NCI-H128 (cell line): Measurements from ENCODE around the gene SLC4A2.
"Not testable (repeated sequence)": the region's sequence is repeated elsewhere in the genome, so short reads cannot be mapped to it uniquely, and the experiment has no call there.

Experiments
- DNase-seq: peaks from one replicate; lab custom pipeline; 2025; ENCODE audit not compliant: unreplicated experiment; lab: John Stamatoyannopoulos, UW

The SLC4A2 gene

DNA sequence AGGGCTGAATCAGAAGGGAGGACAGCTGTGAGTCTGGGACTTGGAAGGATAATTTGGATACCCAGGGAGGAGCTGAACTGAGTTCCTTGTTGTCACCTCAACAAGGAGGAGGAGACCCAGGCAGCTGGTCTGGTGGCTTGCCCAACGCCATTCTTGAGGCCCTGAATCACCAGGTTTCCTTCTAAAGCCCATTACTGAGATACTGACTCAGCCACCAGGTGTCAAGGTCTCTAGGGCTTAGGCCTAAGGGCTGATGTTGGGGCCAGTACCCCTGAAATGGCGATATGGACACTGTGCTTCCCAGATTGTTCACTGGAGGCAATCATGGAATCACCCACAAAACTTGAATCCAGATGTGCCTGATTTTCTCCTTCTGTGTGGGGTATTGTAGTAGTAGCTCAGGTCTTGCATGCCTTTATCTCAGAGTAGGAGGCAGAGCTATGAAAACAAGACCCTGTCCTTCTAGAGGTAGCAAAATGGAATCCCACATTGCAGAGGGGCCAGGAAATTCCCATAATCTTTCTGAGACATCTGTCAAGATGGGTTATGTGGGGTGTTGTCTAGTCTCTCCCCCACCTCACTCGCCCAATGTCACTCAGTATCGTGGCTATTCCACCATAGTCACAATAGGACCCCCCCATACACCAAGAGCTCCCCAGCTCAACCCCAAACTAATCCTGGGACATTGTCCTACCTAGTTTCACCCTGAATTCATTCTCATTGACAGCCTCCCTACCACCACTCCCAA, 33.3 kb upstream of the SLC4A2 start:
- no peak for DNase-seq

DNA sequence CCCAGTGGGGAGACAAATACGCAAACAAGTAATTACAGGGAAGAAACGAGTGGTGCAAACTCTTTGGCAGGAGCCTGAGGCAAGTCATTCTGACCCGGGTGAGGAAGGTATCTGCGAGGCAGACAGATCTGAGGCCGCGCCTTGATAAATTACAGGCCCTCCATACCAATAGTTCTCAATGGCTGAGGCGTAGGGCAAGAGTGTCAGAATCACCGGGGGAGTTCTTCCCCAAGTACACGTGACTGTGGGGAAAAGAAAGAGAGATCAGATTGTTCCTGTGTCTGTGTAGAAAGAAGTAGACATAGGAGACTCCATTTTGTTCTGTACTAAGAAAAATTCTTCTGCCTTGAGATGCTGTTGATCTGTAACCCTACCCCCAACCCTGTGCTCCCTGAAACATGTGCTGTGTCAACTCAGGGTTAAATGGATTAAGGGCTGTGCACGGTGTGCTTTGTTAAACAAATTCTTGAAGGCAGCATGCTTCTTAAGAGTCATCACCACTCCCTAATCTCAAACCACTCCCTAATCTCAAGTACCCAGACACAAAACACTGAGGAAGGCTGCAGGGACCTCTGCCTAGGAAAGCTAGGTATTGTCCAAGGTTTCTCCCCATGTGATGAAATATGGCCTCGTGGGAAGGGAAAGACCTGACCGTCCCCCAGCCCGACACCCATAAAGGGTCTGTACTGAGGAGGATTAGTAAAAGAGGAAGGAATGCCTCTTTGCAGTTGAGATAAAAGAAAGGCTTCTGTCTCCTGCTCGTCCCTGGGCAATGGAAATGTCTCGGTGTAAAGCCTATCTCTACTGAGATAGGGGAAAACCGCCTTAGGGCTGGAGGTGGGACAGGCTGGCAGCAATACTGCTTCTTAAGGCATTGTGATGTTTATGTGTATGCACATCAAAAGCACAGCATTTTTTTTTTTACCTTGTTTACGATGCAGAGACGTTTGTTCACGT, 32.3 kb upstream of the SLC4A2 start:
- not testable (repeated sequence) for DNase-seq

DNA sequence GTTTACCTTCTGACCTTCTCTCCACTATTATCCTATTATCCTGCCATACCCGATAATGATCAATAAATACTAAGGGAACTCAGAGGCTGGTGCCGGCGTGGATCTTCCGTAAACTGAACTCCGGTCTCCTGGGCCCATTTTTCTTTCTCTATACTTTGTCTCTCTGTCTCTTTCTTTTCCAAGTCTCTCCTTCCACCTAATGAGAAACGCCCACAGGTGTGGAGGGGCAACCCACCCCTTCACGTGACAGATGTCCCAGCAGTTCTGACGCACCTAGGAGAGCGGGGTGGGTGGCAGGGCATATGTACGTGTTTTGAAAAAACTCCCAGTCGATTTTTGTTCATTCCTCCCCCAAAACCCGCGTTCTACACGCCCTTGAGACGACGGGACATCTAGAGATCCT, 31.7 kb upstream of the SLC4A2 start:
- not testable (repeated sequence) for DNase-seq

DNA sequence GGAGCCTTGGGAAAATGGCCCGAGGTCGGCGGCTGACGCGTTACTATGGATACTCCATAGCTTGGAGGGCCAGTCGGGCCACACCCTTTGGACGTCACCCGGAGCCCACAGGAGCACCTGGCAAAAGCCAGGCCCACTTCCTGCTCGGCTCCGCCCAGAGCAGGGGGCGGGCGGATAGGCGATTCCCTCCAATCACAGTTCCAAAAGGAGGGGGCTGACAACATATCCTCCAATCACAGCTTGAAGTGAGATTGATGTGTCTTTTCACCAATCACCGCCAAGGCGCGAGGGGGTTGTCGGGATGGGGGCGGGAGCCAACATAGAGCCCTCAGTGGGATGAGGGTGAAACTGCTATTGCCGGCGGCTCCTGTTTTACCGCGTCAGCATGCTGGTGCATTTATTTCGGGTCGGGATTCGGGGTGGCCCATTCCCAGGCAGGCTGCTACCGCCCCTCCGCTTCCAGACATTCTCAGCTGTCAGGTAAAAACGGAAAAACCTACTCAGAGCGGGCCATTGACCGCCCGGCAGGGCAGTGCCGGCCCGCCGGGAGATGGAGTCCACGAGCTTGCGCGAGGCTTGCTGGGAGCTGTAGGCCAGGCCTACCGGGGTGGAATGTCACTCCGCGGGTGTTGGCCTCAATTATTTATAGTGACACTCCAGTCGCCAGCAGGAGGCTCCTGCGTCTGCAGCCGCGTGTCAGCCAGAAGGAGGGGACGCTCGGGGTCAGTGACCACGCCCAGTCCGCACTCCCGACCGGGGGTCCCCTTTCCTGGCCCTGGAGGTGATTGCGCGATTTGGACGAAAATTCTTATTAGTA, 31.1 kb upstream of the SLC4A2 start, which contains the start of gene ABCB8:
Gene ABCB8, plus strand, starts transcription at position 320 of the 817 bp plus-strand sequence. Its CDS starts 66 bp downstream, at position 386.
- peak; percentile 97 for DNase-seq

DNA sequence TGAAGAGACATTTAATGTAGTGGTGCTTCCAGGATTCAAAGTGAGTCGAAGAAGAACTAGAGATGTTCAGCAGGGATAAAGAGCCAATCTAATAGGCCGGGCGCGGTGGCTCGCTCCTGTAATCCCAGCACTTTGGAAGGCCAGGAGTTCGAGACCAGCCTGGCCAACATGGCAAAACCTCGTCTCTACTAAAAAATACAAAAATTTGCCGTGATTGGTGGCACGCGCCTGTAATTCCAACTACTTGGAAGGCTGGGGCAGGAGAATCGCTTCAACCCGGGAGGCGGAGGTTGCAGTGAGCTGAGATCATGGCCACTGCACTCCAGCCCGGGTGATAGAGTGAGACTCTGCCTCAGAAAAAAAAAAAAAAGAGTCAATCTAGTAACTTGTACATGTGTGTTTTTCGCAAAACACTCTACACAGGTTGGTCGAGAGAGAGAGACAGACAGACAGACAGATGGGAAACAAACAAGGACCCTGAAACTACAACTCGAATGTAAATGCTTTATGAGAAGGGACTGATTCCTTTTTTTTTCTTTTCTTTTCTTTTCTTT, 30.4 kb upstream of the SLC4A2 start:
- DNase-seq = no peak

DNA sequence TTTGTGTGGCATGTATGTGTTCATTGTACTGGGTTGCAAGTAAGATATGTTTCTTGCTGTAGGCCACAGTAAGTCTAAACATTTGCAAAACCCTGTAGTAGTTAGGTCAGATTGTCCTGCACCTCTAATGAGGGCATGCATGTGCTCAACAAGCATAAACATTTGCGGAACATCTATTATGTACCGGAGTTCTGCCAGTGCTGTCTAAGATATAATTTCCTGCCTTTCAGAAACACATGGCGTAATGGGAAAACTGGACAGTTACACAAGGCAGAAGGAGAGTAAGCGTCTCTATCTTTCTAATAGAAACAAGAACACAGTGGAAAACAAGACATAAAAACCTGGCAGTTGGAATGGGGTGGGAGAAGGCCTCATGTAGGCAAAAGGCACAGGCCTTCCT, 28.4 kb upstream of the SLC4A2 start:
- no peak for DNase-seq

DNA sequence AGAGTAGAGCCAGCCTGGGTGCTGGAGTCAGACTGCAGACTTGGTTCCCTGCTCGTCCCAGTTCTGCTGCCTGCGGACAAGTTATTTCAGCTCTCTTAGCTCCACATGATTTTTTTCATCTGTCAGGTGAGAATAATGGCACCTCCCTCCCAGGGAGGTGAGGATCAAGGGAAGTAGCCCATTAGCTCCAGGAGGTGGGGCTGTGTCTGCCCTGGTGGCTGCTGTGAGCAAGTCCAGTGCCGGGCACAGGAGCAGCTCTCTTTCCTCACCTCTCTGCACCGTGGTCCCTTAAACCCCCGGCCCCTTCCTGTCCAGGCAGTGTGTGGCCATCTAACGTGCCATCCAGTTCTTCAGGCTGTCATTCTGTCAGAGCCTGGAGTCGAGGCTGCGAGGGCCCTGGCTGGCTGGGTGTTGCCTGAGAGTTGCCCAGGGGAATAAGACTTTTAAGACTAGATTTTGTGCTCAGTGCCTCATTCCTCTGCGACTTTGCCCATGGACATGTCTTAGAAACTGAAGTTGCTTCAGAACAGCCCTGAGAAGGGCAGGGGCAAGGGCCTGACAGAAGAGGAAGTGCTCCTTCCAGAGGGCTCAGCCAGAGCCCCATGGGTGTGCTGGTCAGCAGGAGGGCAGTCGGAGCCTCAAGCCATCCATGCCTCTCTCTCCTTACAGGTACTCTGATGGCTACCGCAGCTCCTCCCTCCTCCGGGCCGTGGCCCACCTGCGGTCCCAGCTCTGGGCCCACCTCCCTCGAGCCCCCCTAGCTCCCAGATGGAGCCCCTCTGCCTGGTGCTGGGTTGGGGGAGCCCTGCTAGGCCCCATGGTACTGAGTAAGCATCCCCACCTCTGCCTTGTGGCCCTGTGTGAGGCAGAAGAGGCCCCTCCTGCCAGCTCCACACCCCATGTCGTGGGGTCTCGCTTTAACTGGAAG, 26.2 kb upstream of the SLC4A2 start:
- DNase-seq = no peak

DNA sequence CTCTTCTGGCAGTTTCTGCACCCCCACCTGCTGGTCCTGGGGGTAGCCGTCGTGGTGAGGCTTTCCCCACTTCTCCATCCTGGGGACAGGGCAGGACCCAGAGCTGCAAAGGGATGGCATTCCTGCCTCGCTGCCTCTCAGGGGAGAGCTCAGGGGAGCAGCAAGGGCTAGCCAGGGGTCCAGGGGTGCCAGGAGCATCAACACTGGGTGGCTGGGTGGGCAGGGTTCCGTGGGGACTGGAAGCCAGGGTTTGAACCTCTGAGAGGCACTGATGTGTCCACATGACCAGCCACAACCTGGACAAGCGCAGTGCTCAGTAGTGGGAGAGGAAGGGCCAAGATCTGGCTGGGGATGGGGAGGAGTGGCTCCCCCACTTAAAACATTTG, 25.5 kb upstream of the SLC4A2 start:
- DNase-seq = no peak

DNA sequence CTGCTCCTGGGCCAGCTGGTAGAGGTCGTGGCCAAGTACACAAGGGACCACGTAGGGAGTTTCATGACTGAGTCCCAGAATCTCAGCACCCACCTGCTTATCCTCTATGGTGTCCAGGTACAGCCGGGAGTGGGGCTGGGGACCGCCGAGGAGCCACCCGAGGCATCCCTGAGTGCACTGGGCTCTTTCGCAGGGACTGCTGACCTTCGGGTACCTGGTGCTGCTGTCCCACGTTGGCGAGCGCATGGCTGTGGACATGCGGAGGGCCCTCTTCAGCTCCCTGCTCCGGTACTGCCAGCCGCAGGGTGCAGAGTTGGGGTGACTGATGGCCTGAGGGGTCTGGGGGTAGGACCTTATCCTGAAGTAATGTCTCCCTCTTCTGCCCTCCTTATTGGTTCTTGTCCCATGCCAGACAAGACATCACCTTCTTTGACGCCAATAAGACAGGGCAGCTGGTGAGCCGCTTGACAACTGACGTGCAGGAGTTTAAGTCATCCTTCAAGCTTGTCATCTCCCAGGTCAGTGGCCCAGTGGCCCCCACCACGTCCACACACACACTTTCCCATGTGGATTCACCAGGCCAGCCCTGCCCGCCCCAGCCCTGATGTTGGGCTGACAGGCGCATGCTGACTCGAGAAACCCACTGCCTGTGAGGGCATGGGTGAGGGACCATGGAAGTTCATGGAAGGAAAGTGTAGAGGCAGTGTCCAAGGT, 24.9 kb upstream of the SLC4A2 start:
- DNase-seq = no peak

DNA sequence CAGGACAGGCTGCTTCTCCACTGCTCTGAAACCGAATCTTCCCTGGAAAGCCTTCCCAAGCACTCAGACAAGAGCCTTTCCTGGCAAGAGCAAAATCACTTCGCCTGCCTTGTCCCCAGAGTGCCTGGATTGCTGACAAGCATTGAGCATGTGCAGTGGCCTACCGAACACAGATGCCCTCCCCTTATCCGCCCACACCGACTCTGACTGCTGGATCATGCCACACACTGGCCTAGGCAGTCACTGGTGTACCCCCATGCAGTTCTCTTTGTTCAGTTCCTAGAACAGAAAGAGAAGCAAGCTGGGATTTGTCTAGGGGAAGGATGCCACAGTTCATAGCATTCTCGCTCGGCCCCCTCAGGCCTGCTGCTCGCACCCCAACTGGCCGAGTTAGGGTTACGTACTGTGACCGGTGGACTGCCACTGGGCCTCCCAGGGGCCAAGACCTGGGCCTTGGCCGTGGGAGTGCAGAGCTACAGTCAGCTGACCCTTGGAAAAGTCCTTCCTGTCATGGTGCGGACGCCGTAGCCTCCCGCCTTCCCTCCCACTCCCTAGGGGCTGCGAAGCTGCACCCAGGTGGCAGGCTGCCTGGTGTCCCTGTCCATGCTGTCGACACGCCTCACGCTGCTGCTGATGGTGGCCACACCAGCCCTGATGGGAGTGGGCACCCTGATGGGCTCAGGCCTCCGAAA, 24.2 kb upstream of the SLC4A2 start:
- DNase-seq = no peak

DNA sequence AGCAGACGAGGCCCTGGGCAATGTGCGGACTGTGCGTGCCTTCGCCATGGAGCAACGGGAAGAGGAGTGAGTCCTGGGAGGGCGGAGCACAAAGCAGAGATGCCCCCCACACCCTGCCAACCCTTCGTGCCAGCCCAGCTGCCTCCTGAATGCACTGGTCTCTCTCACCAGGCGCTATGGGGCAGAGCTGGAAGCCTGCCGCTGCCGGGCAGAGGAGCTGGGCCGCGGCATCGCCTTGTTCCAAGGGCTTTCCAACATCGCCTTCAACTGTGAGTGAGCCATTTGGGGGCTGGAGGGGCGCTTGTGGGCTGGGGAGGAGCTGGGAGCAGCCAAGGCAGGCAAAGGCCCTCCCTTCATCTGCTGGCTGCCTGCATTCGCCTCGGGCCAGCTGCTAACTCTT, 23.5 kb upstream of the SLC4A2 start:
- DNase-seq = no peak

DNA sequence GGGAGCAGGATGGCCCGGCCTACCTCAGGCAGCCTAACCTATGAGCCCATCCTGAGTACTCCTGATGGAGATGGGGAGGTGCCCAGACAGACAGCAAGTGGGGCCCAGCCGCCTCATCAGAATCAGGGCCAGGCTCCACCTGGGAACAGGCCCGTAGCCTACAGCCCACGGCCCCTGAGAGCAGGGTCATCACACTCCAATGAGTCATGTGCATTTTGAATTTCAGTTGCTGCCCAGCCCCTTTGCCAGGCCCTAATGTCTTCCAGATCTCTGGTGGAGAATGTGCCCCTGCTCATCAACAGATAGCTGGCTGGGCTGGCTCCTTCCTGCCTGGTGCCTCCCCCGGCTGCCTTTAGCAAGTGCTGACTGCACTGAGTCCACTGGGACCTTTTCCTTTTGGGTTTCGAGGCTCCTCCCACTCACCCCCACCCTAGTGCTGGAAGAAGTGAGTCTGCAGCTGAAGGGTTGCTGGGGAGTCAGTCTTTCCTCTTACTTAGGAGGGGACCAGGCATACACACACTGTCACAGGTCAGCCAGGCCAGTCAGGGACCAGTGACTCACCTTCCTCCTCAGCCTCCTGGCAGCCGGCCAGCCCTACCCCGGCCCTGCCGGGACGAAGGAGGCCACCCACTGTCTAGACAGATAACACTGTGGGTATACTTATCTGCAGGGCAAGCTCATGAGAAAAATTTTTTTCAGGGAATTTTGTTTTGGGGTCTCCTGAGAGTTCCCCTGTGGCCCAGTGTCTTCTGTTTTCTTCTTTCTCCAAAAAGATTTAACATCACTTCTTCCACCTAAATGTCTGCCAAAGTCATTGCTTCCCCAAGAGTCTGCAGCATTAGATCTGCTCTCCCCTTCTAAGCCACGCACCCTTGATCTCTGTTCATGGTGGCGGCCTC, 20.2 kb upstream of the SLC4A2 start:
- no peak for DNase-seq

DNA sequence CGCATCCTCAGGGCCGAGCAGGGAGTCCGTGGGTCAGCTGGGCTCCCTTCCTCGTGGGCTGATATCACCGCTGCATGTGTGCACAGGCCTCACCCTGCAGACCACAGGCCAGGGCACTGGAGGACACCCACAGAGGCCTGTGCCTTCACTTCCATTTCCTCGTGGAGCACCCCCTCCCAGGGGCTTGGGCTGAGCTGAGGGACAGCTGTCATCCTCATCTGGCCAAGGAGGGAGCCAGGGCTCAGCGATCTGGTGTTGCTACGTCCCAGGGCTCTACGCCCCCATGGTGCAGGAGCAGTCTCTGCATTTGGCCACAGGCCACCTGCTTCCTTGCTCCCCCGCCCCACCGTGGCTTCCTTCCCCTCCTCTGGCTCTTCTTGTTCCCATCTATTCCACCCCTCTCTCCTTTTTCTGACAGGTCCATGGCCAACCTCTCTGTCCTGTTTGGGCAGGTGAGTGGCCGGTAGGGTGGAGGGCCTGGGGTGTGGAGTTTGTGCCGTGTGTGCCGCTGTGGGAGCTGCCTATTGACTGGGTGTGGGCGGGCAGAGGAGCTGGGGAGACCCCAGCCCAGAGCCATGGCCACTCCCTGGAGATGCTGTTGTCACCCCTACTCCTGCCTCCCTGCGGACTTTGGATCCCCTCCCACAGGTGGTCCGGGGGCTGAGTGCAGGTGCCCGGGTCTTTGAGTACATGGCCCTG, 19.4 kb upstream of the SLC4A2 start:
- no peak for DNase-seq

DNA sequence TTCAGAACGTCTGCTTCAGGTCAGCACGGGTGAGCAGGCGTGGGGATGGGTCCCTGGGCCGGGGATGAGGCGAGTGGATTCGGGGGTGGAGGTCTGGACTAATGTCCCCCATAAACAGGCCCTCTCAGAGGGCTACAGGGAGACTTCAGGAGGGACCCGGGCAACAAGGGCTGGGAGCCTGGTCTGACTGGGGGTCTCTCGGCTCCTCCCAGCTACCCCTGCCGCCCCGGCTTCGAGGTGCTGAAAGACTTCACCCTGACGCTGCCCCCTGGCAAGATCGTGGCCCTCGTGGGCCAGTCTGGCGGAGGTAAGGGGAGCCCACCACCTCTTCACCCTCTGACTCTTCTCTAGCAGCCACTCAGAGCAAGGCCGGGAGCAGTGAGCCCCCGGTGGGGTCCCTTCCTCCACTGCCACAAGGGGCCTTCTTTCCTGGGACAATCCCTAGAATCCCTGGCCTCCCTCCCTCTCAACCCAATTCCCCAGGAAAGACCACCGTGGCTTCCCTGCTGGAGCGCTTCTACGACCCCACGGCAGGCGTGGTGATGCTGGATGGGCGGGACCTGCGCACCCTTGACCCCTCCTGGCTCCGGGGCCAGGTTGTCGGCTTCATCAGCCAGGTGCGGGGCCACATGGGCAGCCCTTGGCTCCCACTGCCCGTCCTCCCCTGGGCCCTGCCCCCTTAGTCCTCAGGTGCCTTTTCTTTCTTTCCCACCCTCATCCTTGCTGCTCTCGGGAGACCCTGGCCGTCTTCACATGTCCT, 18.6 kb upstream of the SLC4A2 start:
- no peak for DNase-seq

DNA sequence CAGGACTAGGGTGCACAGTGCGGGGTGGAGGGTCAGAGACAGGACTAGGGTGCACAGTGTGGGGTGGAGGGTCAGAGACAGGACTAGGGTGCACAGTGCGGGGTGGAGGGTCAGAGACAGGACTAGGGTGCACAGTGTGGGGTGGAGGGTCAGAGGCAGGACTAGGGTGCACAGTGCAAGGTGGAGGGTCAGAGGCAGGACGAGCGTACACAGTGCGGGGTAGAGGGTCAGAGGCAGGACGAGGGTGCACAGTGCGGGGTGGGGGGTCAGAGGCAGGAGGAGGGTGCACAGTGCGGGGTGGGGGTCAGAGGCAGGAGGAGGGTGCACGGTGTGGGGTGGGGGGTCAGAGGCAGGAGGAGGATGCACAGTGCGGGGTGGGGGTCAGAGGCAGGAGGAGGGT, 15.9 kb upstream of the SLC4A2 start:
- not testable (repeated sequence) for DNase-seq

DNA sequence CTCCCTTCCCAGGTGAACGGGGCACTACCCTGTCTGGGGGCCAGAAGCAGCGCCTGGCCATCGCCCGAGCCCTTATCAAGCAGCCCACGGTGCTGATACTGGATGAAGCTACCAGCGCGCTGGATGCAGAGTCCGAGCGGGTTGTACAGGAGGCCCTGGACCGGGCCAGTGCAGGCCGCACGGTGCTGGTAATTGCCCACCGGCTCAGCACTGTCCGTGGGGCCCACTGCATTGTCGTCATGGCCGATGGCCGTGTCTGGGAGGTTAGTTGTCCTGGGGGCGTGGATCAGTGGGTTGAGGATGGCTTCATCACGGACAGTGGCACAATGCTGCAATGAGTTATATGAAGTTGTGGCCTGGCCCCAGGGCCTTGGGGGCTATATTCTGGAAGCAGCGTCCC, 15.4 kb upstream of the SLC4A2 start:
- no peak for DNase-seq
